T-helper 2 cell treated with Interferon-gamma antibody and Interleukin-4, amounts not matched to agents 5 μg/mL and 100 μg/mL, for 36 hours (primary cell): ENCODE results near the gene TTC23.
"Not testable (repeated sequence)": the region's sequence is repeated elsewhere in the genome, so short reads cannot be mapped to it uniquely, and the experiment has no call there.

Experiments
- DNase-seq: peaks from one replicate; pipeline ENCODE4 v3.0.0; 2021; ENCODE audit warnings: low spot score
- H3K27ac Mint-ChIP-seq: one replicate; pipeline ENCODE4 v1.8.0; 2021; ENCODE audit warnings: mild to moderate bottlenecking, mixed read lengths
- H3K27me3 Mint-ChIP-seq: one replicate; pipeline ENCODE4 v1.8.0; 2021; ENCODE audit warnings: low read depth, mixed read lengths
- H3K36me3 Mint-ChIP-seq: one replicate; pipeline ENCODE4 v1.8.0; 2021; ENCODE audit warnings: low read depth, mixed read lengths
- H3K4me1 Mint-ChIP-seq: one replicate; pipeline ENCODE4 v1.8.0; 2021; ENCODE audit warnings: low read depth, mixed read lengths
- H3K4me3 Mint-ChIP-seq: one replicate; pipeline ENCODE4 v1.8.0; 2022; ENCODE audit warnings: mild to moderate bottlenecking, moderate library complexity, mixed read lengths
- H3K9me3 Mint-ChIP-seq: one replicate; pipeline ENCODE4 v1.8.0; 2021; ENCODE audit warnings: mixed read lengths

The TTC23 gene

DNA sequence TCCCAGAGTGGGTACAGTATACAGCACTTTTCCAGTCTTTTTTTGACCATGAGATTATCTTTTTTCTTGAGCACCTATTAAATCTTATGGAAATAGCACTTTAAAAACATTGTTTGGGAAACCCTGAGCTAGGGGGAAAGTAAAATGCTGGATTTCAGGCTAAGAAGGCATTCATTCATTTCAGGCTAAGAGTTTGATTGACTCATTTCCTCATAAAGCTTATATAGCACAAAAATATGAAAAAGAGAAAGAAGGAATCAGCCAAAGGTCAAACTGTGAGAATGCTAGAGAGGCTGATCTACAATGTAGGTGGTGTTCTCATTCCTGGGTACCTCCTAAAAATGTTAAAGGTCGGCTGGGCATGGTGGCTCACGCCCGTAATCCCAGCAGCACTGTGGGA is 10.5 kb downstream of the TTC23 start:
- Mint-ChIP-seq H3K36me3 (no peaks in the 10 kb centered on the region), H3K27me3 (peaks cover 1% of the 10 kb centered on the region), H3K4me3 (no peak overlapping the region), H3K27ac (no peak overlapping the region), H3K9me3 (no peaks in the 10 kb centered on the region), H3K4me1 (peaks cover 9% of the 10 kb centered on the region)
- no peak for DNase-seq

DNA sequence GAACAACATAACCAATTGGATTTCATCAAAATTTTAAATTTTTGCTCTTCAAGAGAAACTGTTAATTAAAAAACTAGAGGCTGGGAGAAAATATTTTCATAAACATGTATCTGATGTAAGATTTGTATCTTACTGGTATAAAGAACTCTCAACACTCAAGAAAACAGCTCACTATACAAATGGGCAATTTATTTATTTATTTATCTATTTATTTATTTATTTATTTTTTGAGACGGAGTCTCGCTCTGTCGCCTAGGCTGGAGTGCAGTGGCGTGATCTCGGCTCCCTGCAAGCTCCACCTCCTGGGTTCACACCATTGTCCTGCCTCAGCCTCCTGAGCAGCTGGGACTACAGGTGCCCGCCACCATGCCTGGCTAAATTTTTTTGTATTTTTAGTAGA is 15.2 kb downstream of the TTC23 start:
- H3K4me3 Mint-ChIP-seq, DNase-seq, H3K4me1 Mint-ChIP-seq, H3K9me3 Mint-ChIP-seq, H3K27ac Mint-ChIP-seq, H3K36me3 Mint-ChIP-seq, H3K27me3 Mint-ChIP-seq: not testable (repeated sequence)

GRCh38 chr15:99232740-99233139 is 16.6 kb downstream of the TTC23 start:
- peaks cover 4% of the 10 kb centered on the region for H3K27me3 Mint-ChIP-seq
- no peak overlapping the region for H3K4me3 Mint-ChIP-seq
- no peaks in the 10 kb centered on the region for H3K4me1 Mint-ChIP-seq
- no peaks in the 10 kb centered on the region for H3K9me3 Mint-ChIP-seq
- no peaks in the 10 kb centered on the region for H3K36me3 Mint-ChIP-seq
- H3K27ac Mint-ChIP-seq = no peak overlapping the region
- DNase-seq = no peak

GRCh38 chr15:99230867-99231266 is 18.5 kb downstream of the TTC23 start:
- DNase-seq = no peak

DNA sequence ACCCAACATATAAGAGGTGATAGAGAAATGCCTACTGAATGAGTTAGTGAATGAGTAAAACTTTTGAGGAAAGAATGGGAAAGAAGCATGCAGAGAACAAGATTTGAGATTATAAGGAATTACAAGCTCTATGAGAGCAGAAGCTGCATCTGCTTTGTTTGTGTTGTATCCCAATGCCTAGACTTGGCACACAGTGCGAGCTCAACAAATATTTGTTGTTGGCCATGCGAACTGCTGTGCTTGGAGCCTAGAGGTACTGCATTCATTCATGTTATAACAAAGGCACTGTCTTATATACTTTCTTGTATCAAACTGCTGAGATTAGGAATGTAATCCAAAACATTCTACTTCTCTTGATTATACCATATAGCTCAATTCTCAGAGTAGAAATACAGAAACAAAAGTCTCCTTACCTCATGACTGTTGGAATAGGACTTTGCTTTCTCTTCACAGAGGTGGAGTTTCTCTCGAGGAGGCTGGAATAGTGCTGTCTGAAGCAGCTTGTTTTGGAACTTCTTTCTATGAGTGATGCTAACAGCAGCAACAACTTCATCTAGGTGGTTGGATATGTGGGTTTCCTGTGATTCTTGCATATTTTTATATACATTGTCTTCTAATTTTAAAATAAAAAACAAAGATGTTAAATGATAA is 21.1 kb downstream of the TTC23 start:
- H3K4me1 Mint-ChIP-seq = no peaks in the 10 kb centered on the region
- no peak overlapping the region for H3K4me3 Mint-ChIP-seq
- no peaks in the 10 kb centered on the region for H3K36me3 Mint-ChIP-seq
- no peak for DNase-seq
- no peak overlapping the region for H3K27ac Mint-ChIP-seq
- peaks cover 4% of the 10 kb centered on the region for H3K27me3 Mint-ChIP-seq
- no peaks in the 10 kb centered on the region for H3K9me3 Mint-ChIP-seq

More at GRCh38 chr15:99230867-99231266, 18.5 kb downstream of the TTC23 start:
- no peaks in the 10 kb centered on the region for H3K36me3 Mint-ChIP-seq
- H3K4me1 Mint-ChIP-seq = no peaks in the 10 kb centered on the region
- H3K27me3 Mint-ChIP-seq = peaks cover 4% of the 10 kb centered on the region
- no peak overlapping the region for H3K4me3 Mint-ChIP-seq
- no peaks in the 10 kb centered on the region for H3K9me3 Mint-ChIP-seq
- H3K27ac Mint-ChIP-seq = no peak overlapping the region

GRCh38 chr15:99226802-99227201 is 22.6 kb downstream of the TTC23 start:
- no peaks in the 10 kb centered on the region for H3K27me3 Mint-ChIP-seq
- H3K36me3 Mint-ChIP-seq = no peaks in the 10 kb centered on the region
- no peak overlapping the region for H3K4me3 Mint-ChIP-seq
- no peaks in the 10 kb centered on the region for H3K9me3 Mint-ChIP-seq
- DNase-seq = no peak
- no peaks in the 10 kb centered on the region for H3K4me1 Mint-ChIP-seq
- no peak overlapping the region for H3K27ac Mint-ChIP-seq

GRCh38 chr15:99224372-99225214 is 24.8 kb downstream of the TTC23 start:
- Mint-ChIP-seq H3K36me3 (no peaks in the 10 kb centered on the region), H3K9me3 (no peaks in the 10 kb centered on the region), H3K27ac (no peak overlapping the region), H3K4me1 (no peaks in the 10 kb centered on the region), H3K27me3 (no peaks in the 10 kb centered on the region), H3K4me3 (no peak overlapping the region)
- no peak for DNase-seq

GRCh38 chr15:99213187-99213811 is 36.1 kb downstream of the TTC23 start:
- Mint-ChIP-seq H3K36me3 (no peaks in the 10 kb centered on the region), H3K4me1 (no peaks in the 10 kb centered on the region)

DNA sequence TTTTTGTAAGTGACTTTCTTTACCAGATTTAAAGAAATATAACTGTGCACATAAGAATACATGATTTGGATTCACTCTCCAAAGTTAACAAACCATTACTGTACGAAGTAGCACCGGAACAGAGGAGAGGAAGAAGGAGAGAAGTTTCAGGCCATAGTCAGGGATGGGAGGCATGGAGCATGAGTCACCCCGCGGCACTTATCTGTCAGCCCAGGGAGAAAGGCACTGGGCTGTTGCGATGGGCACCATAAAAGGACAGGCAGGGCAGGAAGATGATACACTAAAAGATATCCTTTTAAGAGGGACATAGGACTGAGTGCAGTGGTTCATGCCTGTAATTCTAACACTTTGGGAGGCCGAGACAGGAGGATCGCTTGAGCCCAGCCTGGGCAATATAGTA is 37.0 kb downstream of the TTC23 start:
- H3K27me3 Mint-ChIP-seq = no peaks in the 10 kb centered on the region
- H3K9me3 Mint-ChIP-seq = no peaks in the 10 kb centered on the region
- no peak overlapping the region for H3K4me3 Mint-ChIP-seq
- H3K27ac Mint-ChIP-seq = no peak overlapping the region
- H3K4me1 Mint-ChIP-seq = no peaks in the 10 kb centered on the region
- no peaks in the 10 kb centered on the region for H3K36me3 Mint-ChIP-seq
- no peak for DNase-seq

More at GRCh38 chr15:99213187-99213811, 36.1 kb downstream of the TTC23 start:
- no peak overlapping the region for H3K4me3 Mint-ChIP-seq
- no peaks in the 10 kb centered on the region for H3K27me3 Mint-ChIP-seq
- no peak overlapping the region for H3K27ac Mint-ChIP-seq
- DNase-seq = peak; percentile 31
- H3K9me3 Mint-ChIP-seq = no peaks in the 10 kb centered on the region

- H3K9me3 Mint-ChIP-seq = no peaks in the 10 kb centered on the region
- no peaks in the 10 kb centered on the region for H3K4me1 Mint-ChIP-seq
- no peak for DNase-seq
- H3K27ac Mint-ChIP-seq = no peak overlapping the region
- H3K36me3 Mint-ChIP-seq = no peaks in the 10 kb centered on the region
- H3K27me3 Mint-ChIP-seq = peaks cover 3% of the 10 kb centered on the region
- no peak overlapping the region for H3K4me3 Mint-ChIP-seq
These were observed 37.5 kb downstream of the TTC23 start for GRCh38 chr15:99211926-99212325.

GRCh38 chr15:99210334-99210733 is 39.0 kb downstream of the TTC23 start:
- no peak overlapping the region for H3K27ac Mint-ChIP-seq
- no peak for DNase-seq

GRCh38 chr15:99209326-99209725 is 40.1 kb downstream of the TTC23 start:
- Mint-ChIP-seq H3K4me1 (no peaks in the 10 kb centered on the region), H3K36me3 (no peaks in the 10 kb centered on the region), H3K27me3 (peaks cover 18% of the 10 kb centered on the region), H3K27ac (no peak overlapping the region), H3K9me3 (no peaks in the 10 kb centered on the region), H3K4me3 (no peak overlapping the region)
- DNase-seq = no peak

More at GRCh38 chr15:99210334-99210733, 39.0 kb downstream of the TTC23 start:
- no peaks in the 10 kb centered on the region for H3K9me3 Mint-ChIP-seq
- no peaks in the 10 kb centered on the region for H3K36me3 Mint-ChIP-seq
- peaks cover 12% of the 10 kb centered on the region for H3K27me3 Mint-ChIP-seq
- H3K4me1 Mint-ChIP-seq = no peaks in the 10 kb centered on the region
- H3K4me3 Mint-ChIP-seq = no peak overlapping the region

DNA sequence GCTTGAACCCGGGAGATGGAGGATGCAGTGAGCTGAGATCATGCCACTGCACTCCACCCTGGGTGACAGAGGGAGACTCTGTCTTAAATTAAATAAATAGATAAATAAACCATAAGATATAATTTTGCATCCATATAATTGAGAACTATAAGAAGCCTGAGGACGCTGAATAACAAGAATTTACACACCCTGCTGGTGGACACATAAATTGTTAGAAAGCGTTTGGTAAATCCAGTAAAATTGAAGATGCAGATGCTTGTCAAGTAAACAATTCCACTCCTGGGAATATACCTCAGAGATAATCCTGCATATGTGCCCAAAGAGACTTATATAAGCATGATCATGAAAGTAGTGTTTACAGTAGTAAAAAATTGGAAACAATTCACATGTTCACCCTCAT is 41.7 kb downstream of the TTC23 start:
- Mint-ChIP-seq H3K27ac (no peak overlapping the region), H3K4me1 (no peaks in the 10 kb centered on the region), H3K9me3 (no peaks in the 10 kb centered on the region), H3K36me3 (no peaks in the 10 kb centered on the region), H3K4me3 (no peak overlapping the region), H3K27me3 (peaks cover 20% of the 10 kb centered on the region)
- no peak for DNase-seq

- Mint-ChIP-seq H3K9me3 (no peaks in the 10 kb centered on the region), H3K4me3 (no peak overlapping the region), H3K4me1 (no peaks in the 10 kb centered on the region), H3K27me3 (peaks cover 18% of the 10 kb centered on the region), H3K27ac (no peak overlapping the region), H3K36me3 (no peaks in the 10 kb centered on the region)
- DNase-seq = no peak
These were observed 47.2 kb downstream of the TTC23 start for GRCh38 chr15:99202176-99202552.
